Neural progenitor cell (in vitro differentiated cells): ENCODE data around the gene KDM5C. TPM values are rescaled to one million over a fixed set of nuclear protein-coding genes. Genes with fewer than 3 reads are reported as not detected.

ENCODE experiments used
- DNase-seq: peaks from one replicate; pipeline ENCODE4 v3.0.0-alpha.2; 2016; ENCODE audit warnings: low spot score
- H2AFZ ChIP-seq: fragments of 200-600 bp; sonication (generic); replicated peaks from 2 replicates; pipeline ENCODE4 v1.6.1; 2016; ENCODE audit warnings: antibody characterized with exemption
- H3F3A ChIP-seq: fragments of 200-600 bp; sonication (generic); 2 replicates; pipeline ENCODE4 v1.6.1; 2016; ENCODE audit warnings: antibody characterized with exemption, low read depth
- H3K27ac ChIP-seq: fragments of 200-600 bp; sonication (generic); 2 replicates; pipeline ENCODE4 v1.5.1; 2016; ENCODE audit warnings: mild to moderate bottlenecking
- H3K27me3 ChIP-seq: fragments of 200-600 bp; sonication (generic); 2 replicates; pipeline ENCODE4 v1.6.1; 2016; ENCODE audit warnings: mild to moderate bottlenecking, moderate library complexity
- H3K36me3 ChIP-seq: fragments of 200-600 bp; sonication (generic); 2 replicates; pipeline ENCODE4 v1.5.1; 2016
- H3K4me1 ChIP-seq: fragments of 200-600 bp; sonication (generic); 2 replicates; pipeline ENCODE4 v1.6.1; 2016; ENCODE audit warnings: mixed run types
- H3K4me2 ChIP-seq: fragments of 200-600 bp; sonication (generic); 2 replicates; pipeline ENCODE4 v1.6.1; 2016
- H3K4me3 ChIP-seq: fragments of 200-600 bp; sonication (generic); 2 replicates; pipeline ENCODE4 v1.5.1; 2016
- H3K79me2 ChIP-seq: fragments of 200-600 bp; sonication (generic); 2 replicates; pipeline ENCODE4 v1.6.1; 2016; ENCODE audit warnings: low read depth
- H3K9ac ChIP-seq: fragments of 200-600 bp; sonication (generic); 2 replicates; pipeline ENCODE4 v1.6.1; 2016
- H3K9me3 ChIP-seq: fragments of 200-600 bp; sonication (generic); 2 replicates; pipeline ENCODE4 v1.5.1; 2016; ENCODE audit warnings: low read depth
- H4K20me1 ChIP-seq: fragments of 200-600 bp; sonication (generic); 2 replicates; pipeline ENCODE4 v1.6.1; 2016; ENCODE audit warnings: low read depth
- H3K27ac Mint-ChIP-seq: 3 replicates; pipeline ENCODE4 v1.8.0; 2021; ENCODE audit warnings: mixed read lengths
- H3K27me3 Mint-ChIP-seq: 2 replicates; pipeline ENCODE4 v1.8.0; 2022; ENCODE audit warnings: low read depth, mild to moderate bottlenecking, inconsistent platforms, moderate library complexity, mixed read lengths; ENCODE audit not compliant: insufficient read depth
- H3K36me3 Mint-ChIP-seq: 3 replicates; pipeline ENCODE4 v1.8.0; 2021; ENCODE audit warnings: mixed read lengths
- H3K4me1 Mint-ChIP-seq: 3 replicates; pipeline ENCODE4 v1.8.0; 2021; ENCODE audit warnings: mixed read lengths
- H3K4me3 Mint-ChIP-seq: 3 replicates; pipeline ENCODE4 v1.8.0; 2021; ENCODE audit warnings: mild to moderate bottlenecking, moderate library complexity, mixed read lengths
- H3K9me3 Mint-ChIP-seq: 3 replicates; pipeline ENCODE4 v1.8.0; 2020; ENCODE audit warnings: mixed read lengths
- CTCF ChIP-seq: fragments of 200-600 bp; sonication (generic); IDR thresholded peaks from 2 replicates; pipeline ENCODE4 v1.5.1; 2017; ENCODE audit warnings: antibody characterized with exemption, mild to moderate bottlenecking
- EZH2 ChIP-seq: fragments of 200-600 bp; sonication (generic); IDR thresholded peaks from 2 replicates; pipeline ENCODE4 v1.6.1; 2017; ENCODE audit warnings: antibody characterized with exemption, mild to moderate bottlenecking, moderate library complexity
- EZH2phosphoT487 ChIP-seq: fragments of 200-600 bp; sonication (generic); IDR thresholded peaks from 2 replicates; pipeline ENCODE4 v1.6.1; 2017; ENCODE audit warnings: antibody characterized with exemption
- microRNA-seq: library from miRNA; unstranded; fragments of <30 nt; microRNA quantifications from one replicate; pipeline ENCODE4, GENCODE V29; 2016
- small RNA-seq: library from RNA; depleted of rRNA; stranded (forward); fragments of <200 nt; gene quantifications from one replicate; pipeline ENCODE3, GENCODE V24; 2015
- total RNA-seq: library from RNA; depleted of rRNA; stranded (reverse); fragments of >200 nt; gene quantifications from 2 replicates; pipeline ENCODE4 v1.2.3, GENCODE V29; 2015; ENCODE audit warnings: low replicate concordance

The KDM5C gene
- total RNA-seq, 1 donor from 2014 or later: 118 TPM

GRCh38 chrX:53156207-53156596 lies 68.8 kb downstream of the KDM5C start:
- Mint-ChIP-seq H3K4me3 (no peak overlapping the region), H3K9me3 (peaks cover 17% of the 10 kb centered on the region), H3K4me1 (peaks cover 6% of the 10 kb centered on the region), H3K27me3 (peaks cover 4% of the 10 kb centered on the region), H3K27ac (no peak overlapping the region), H3K36me3 (peaks cover 11% of the 10 kb centered on the region)
- Histone ChIP-seq H3K27me3 (no peaks in the 10 kb centered on the region), H3K4me2 (no peak overlapping the region), H3K4me3 (no peak overlapping the region), H3K36me3 (no peaks in the 10 kb centered on the region), H3K4me1 (no peaks in the 10 kb centered on the region), H3F3A (no peaks in the 10 kb centered on the region), H3K9ac (no peak overlapping the region), H3K9me3 (peaks cover 3% of the 10 kb centered on the region), H3K79me2 (no peaks in the 10 kb centered on the region), H4K20me1 (no peaks in the 10 kb centered on the region), H2AFZ (no peak overlapping the region), H3K27ac (no peak overlapping the region)
- TF ChIP-seq EZH2 (no peak), CTCF (no peak), EZH2phosphoT487 (no peak)
- DNase-seq: no peak

DNA sequence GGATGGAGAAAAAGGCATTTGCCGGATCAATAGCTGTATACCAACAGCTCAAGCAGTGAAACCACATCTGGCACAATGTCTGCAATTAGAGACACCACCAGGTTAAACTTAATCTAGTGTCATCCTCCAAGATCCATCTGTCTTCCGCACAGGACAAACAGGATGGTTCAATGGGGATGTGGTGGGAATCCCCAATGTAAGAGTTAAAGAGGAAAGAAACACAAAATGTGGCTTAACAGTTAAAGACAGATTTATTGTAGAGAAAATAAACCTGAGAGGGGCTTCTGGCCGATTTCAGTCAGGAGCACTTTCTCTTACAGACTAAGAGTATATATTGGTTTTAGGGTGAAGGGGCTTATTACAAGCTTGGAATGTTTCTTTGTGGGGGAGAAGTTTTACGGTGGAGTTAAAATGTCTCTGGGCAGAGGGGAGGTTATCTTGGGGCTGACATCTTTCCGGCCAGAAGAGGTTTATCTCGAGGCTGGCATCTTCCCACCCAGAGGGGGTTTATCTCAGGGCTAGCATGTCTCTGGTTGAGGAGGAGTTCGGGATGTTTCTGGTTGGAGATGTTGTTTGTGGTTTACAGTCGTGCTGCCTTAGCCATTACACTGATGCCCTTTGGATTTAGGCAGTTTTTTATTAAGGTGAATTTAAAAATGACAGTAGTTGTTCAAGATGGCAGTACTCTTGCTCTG lies 69.3 kb downstream of the KDM5C start:
- Mint-ChIP-seq H3K4me1 (peaks cover 3% of the 10 kb centered on the region), H3K9me3 (peaks cover 17% of the 10 kb centered on the region)
- peaks cover 7% of the 10 kb centered on the region for H3K9me3 ChIP-seq

DNA sequence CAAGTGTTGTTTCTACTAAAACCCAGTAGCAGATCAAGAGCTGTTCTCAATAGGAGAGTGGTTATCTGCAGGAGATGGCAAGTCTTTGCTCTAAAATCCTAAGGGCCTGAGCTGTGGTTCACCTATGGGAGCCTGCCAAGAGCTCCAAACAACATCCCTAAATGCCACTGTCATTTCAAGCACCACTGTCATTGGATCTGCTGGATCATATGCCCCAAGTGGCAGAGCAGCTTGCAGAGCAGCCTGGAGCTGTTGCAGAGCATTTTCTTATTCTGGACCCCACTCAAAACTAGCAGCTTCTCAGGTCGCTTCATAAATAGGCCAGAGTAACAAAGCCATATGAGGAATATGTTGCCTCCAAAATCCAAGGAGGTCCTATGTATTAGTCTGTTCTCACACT lies 71.4 kb downstream of the KDM5C start:
- Histone ChIP-seq H2AFZ (no peak overlapping the region), H3K9ac (no peak overlapping the region), H3K4me3 (no peak overlapping the region), H3K36me3 (no peaks in the 10 kb centered on the region), H3K9me3 (peaks cover 7% of the 10 kb centered on the region), H3K79me2 (no peaks in the 10 kb centered on the region), H3K27ac (no peak overlapping the region), H3F3A (no peaks in the 10 kb centered on the region), H4K20me1 (no peaks in the 10 kb centered on the region), H3K27me3 (no peaks in the 10 kb centered on the region), H3K4me1 (no peaks in the 10 kb centered on the region), H3K4me2 (no peak overlapping the region)
- no peak for TF ChIP-seq CTCF
- no peak for TF ChIP-seq EZH2phosphoT487
- TF ChIP-seq EZH2: no peak
- peaks cover 4% of the 10 kb centered on the region for H3K27me3 Mint-ChIP-seq
- H3K27ac Mint-ChIP-seq: no peak overlapping the region
- H3K4me3 Mint-ChIP-seq: no peak overlapping the region
- no peaks in the 10 kb centered on the region for H3K4me1 Mint-ChIP-seq
- no peak for DNase-seq
- peaks cover 17% of the 10 kb centered on the region for H3K9me3 Mint-ChIP-seq
- peaks cover 11% of the 10 kb centered on the region for H3K36me3 Mint-ChIP-seq

More for the DNA sequence above, 69.3 kb downstream of the KDM5C start:
- Histone ChIP-seq H2AFZ (no peak overlapping the region), H4K20me1 (no peaks in the 10 kb centered on the region), H3F3A (no peaks in the 10 kb centered on the region), H3K27me3 (no peaks in the 10 kb centered on the region), H3K4me1 (no peaks in the 10 kb centered on the region), H3K9ac (no peak overlapping the region), H3K4me3 (no peak overlapping the region), H3K36me3 (no peaks in the 10 kb centered on the region), H3K27ac (no peak overlapping the region), H3K4me2 (no peak overlapping the region), H3K79me2 (no peaks in the 10 kb centered on the region)
- Mint-ChIP-seq H3K27ac (no peak overlapping the region), H3K4me3 (no peak overlapping the region), H3K27me3 (peaks cover 4% of the 10 kb centered on the region), H3K36me3 (peaks cover 11% of the 10 kb centered on the region)
- TF ChIP-seq EZH2 (no peak), EZH2phosphoT487 (no peak), CTCF (no peak)
- no peak for DNase-seq

Small RNAs within 50 kb of the gene (microRNA-seq; reads per million reads assigned to microRNA genes)
- 0.73 reads per million for gene MIR6894
- gene MIR6895: not detected

Small RNAs within 50 kb of the gene (small RNA-seq; reads per million reads assigned to genes)
- gene AL139396.1: not detected
- not detected for gene MIR6894
- not detected for gene MIR6895

Other genes starting within 250 kb of the KDM5C start
- 6.3 and 13.2 TPM in 2 replicates for gene GPR173, start 176.4 kb downstream of the KDM5C start, total RNA-seq
- 35.5 and 37.1 TPM in 2 replicates for gene TSPYL2, start 142.8 kb downstream of the KDM5C start, total RNA-seq
- gene KANTR, start 131.1 kb downstream of the KDM5C start, total RNA-seq: 19.0 and 30.9 TPM in 2 replicates
- gene IQSEC2, start 56.4 kb upstream of the KDM5C start, total RNA-seq: 3.5 and 8.3 TPM in 2 replicates
- 80.4 and 82.2 TPM in 2 replicates for gene SMC1A, start 197.4 kb upstream of the KDM5C start, total RNA-seq
- 0.62 and 1.5 TPM in 2 replicates for gene RIBC1, start 197.7 kb upstream of the KDM5C start, total RNA-seq
- gene HSD17B10, start 209.2 kb upstream of the KDM5C start, total RNA-seq: 66.3 and 103 TPM in 2 replicates